Renal cortex interstitium (tissue), 11 donors: ENCODE data around the gene PMCH. TPM values are rescaled to one million over a fixed set of nuclear protein-coding genes. Genes with fewer than 3 reads are reported as not detected.
"Not testable (repeated sequence)": the region's sequence is repeated elsewhere in the genome, so short reads cannot be mapped to it uniquely, and the experiment has no call there.

Experiments
- DNase-seq, 11 donors: peaks; one replicate each; pipeline ENCODE4 v3.0.0-alpha.2; 2013; ENCODE audit warnings: low read depth in 9 of 11, low spot score in 4 of 11; ENCODE audit errors: extremely low read depth in 1 of 11
- polyA plus RNA-seq, 3 donors: library from polyadenylated mRNA; unstranded; fragments of 120-200 nt; gene quantifications; one replicate each; pipeline ENCODE4 v1.2.1, GENCODE V29; 2013; ENCODE audit not compliant: insufficient read length in 3 of 3

Gene PMCH
- polyA plus RNA-seq, 3 donors: 0.39 to 0.76 (median 0.45) TPM

GRCh38 chr12:102163383-102163782 lies 34.2 kb downstream of the PMCH start:
- DNase-seq: no peak

GRCh38 chr12:102155206-102155605 lies 42.4 kb downstream of the PMCH start:
- DNase-seq: not testable (repeated sequence)

GRCh38 chr12:102147062-102147587 lies 50.5 kb downstream of the PMCH start:
- not testable (repeated sequence) for DNase-seq

Other genes with a start within 250 kb of the PMCH start
- gene WASHC3, start 135.8 kb downstream of the PMCH start, polyA plus RNA-seq: 10 to 100 TPM; 46.3 to 66.6 (median 46.5) TPM
- gene NUP37, start 77.7 kb downstream of the PMCH start, polyA plus RNA-seq: 10 to 100 TPM; 30.4 to 40.0 (median 33.9) TPM
- 10 to 100 TPM; 12.7 to 15.4 (median 14.1) TPM for gene PARPBP, start 77.7 kb downstream of the PMCH start, polyA plus RNA-seq